ENCODE data around the gene PRKAG2.

- no peak for TF ChIP-seq CTCF (IDR thresholded peaks at IDR 0.05; ENCODE audit: low read depth, low read length, poor library complexity, severe bottlenecking)
- no peak for TF ChIP-seq EZH2phosphoT487 (IDR thresholded peaks at IDR 0.05; ENCODE audit: borderline replicate concordance, low read length)
These were observed 9.9 kb upstream of the PRKAG2 start for GRCh38 chr7:151886783-151887182.

Data from DOHH2 (cell line).